ENCODE results near the gene ANO2. TPM values are rescaled to one million over a fixed set of nuclear protein-coding genes. Genes with fewer than 3 reads are reported as not detected.

Gene ANO2
- total RNA-seq, 2 donors from 2014 or later, result 6.7 to 18.5 TPM

- Histone ChIP-seq H3K9me3 (no peaks in the 10 kb centered on the region), H3K4me3 (no peak overlapping the region), H3K4me1 (ENCODE audit: control insufficient read depth in 1 of 2, low read depth in 2 of 2) (peaks cover 0 to 9% of the 10 kb centered on the region in 2 donors), H3K27ac (no peak overlapping the region), H3K27me3 (replicated peaks; ENCODE audit: insufficient read depth) (no peaks in the 10 kb centered on the region), H3K36me3 (no peaks in the 10 kb centered on the region)
- no peak for ATAC-seq (ENCODE audit: insufficient number of reproducible peaks, low FRiP score, low read depth)
- DNase-seq (ENCODE audit: low spot score), result no peak
- TF ChIP-seq CTCF (IDR thresholded peaks at IDR 0.05), result no peak
Observed at GRCh38 chr12:5573390-5573789, 371.7 kb downstream of the ANO2 start.

GRCh38 chr12:5571115-5571514 is 373.9 kb downstream of the ANO2 start:
- no peak for ATAC-seq (ENCODE audit: insufficient number of reproducible peaks, low FRiP score, low read depth)
- H3K36me3 ChIP-seq, result no peaks in the 10 kb centered on the region

GRCh38 chr12:5570416-5570815 is 374.6 kb downstream of the ANO2 start:
- TF ChIP-seq CTCF (IDR thresholded peaks at IDR 0.05), result no peak
- H3K36me3 ChIP-seq, result no peaks in the 10 kb centered on the region
- H3K9me3 ChIP-seq, result no peaks in the 10 kb centered on the region
- no peak overlapping the region for H3K4me3 ChIP-seq
- ATAC-seq (ENCODE audit: insufficient number of reproducible peaks, low FRiP score, low read depth) (no peak), DNase-seq (ENCODE audit: low spot score) (no peak)
- H3K4me1 ChIP-seq (ENCODE audit: control insufficient read depth in 1 of 2, low read depth in 2 of 2), result peaks cover 0 to 15% of the 10 kb centered on the region in 2 donors
- no peak overlapping the region for H3K27ac ChIP-seq
- no peaks in the 10 kb centered on the region for H3K27me3 ChIP-seq (replicated peaks; ENCODE audit: insufficient read depth)

More at GRCh38 chr12:5571115-5571514, 373.9 kb downstream of the ANO2 start:
- Histone ChIP-seq H3K9me3 (no peaks in the 10 kb centered on the region), H3K4me3 (no peak overlapping the region), H3K4me1 (ENCODE audit: control insufficient read depth in 1 of 2, low read depth in 2 of 2) (peaks cover 0 to 15% of the 10 kb centered on the region in 2 donors), H3K27ac (no peak overlapping the region), H3K27me3 (replicated peaks; ENCODE audit: insufficient read depth) (no peaks in the 10 kb centered on the region)
- no peak for TF ChIP-seq CTCF (IDR thresholded peaks at IDR 0.05)
- no peak for DNase-seq (ENCODE audit: low spot score)

- H3K4me1 ChIP-seq (ENCODE audit: control insufficient read depth in 1 of 2, low read depth in 2 of 2), result peaks cover 0 to 15% of the 10 kb centered on the region in 2 donors
- no peaks in the 10 kb centered on the region for H3K36me3 ChIP-seq
- ATAC-seq (ENCODE audit: insufficient number of reproducible peaks, low FRiP score, low read depth) (no peak), DNase-seq (ENCODE audit: low spot score) (no peak)
- H3K4me3 ChIP-seq, result no peak overlapping the region
- no peaks in the 10 kb centered on the region for H3K27me3 ChIP-seq (replicated peaks; ENCODE audit: insufficient read depth)
- no peaks in the 10 kb centered on the region for H3K9me3 ChIP-seq
- TF ChIP-seq CTCF (IDR thresholded peaks at IDR 0.05), result no peak
- H3K27ac ChIP-seq, result no peak overlapping the region
Observed at GRCh38 chr12:5568325-5568981, 376.6 kb downstream of the ANO2 start.

GRCh38 chr12:5567016-5567725 is 377.9 kb downstream of the ANO2 start:
- no peak overlapping the region for H3K27ac ChIP-seq
- no peaks in the 10 kb centered on the region for H3K36me3 ChIP-seq
- TF ChIP-seq CTCF (IDR thresholded peaks at IDR 0.05), result no peak
- no peak for ATAC-seq (ENCODE audit: insufficient number of reproducible peaks, low FRiP score, low read depth)
- no peak for DNase-seq (ENCODE audit: low spot score)
- H3K4me3 ChIP-seq, result no peak overlapping the region
- H3K4me1 ChIP-seq (ENCODE audit: control insufficient read depth in 1 of 2, low read depth in 2 of 2), result peaks cover 0 to 15% of the 10 kb centered on the region in 2 donors
- H3K27me3 ChIP-seq (replicated peaks; ENCODE audit: insufficient read depth), result no peaks in the 10 kb centered on the region
- H3K9me3 ChIP-seq, result no peaks in the 10 kb centered on the region

Data from thoracic aorta (tissue), 2 donors.